Ishikawa (cell line): ENCODE data around the gene COL23A1.

Source experiments
- CEBPB ChIP-seq: IDR thresholded peaks from 2 replicates; pipeline ENCODE4 v1.6.1; 2012
- CREB1 ChIP-seq: IDR thresholded peaks from 2 replicates; pipeline ENCODE4 v1.6.1; 2012; ENCODE audit warnings: low read depth
- EP300 ChIP-seq: IDR thresholded peaks from 2 replicates; pipeline ENCODE4 v1.6.1; 2012; ENCODE audit warnings: borderline replicate concordance
- RAD21 ChIP-seq: IDR thresholded peaks from 2 replicates; pipeline ENCODE4 v1.6.1; 2012; ENCODE audit warnings: low read depth
- TAF1 ChIP-seq: IDR thresholded peaks from 2 replicates; pipeline ENCODE4 v1.6.1; 2012; ENCODE audit warnings: low read depth, mild to moderate bottlenecking
- TCF12 ChIP-seq: IDR thresholded peaks from 2 replicates; pipeline ENCODE4 v1.6.1; 2012; ENCODE audit warnings: low read depth
- TEAD4 ChIP-seq: IDR thresholded peaks from 2 replicates; pipeline ENCODE4 v1.6.1; 2012
- YY1 ChIP-seq: IDR thresholded peaks from 2 replicates; pipeline ENCODE4 v1.6.1; 2012; ENCODE audit warnings: low read depth
- ZBTB7A ChIP-seq: IDR thresholded peaks from 2 replicates; pipeline ENCODE4 v1.6.1; 2012; ENCODE audit warnings: low read depth
- TF ChIP-seq, protein P1 (sequence below): IDR thresholded peaks from 2 replicates; pipeline ENCODE4 v1.6.1; 2012
- TF ChIP-seq, protein P2 (sequence below): IDR thresholded peaks from 2 replicates; pipeline ENCODE4 v1.6.1; 2012
- TF ChIP-seq, protein P3 (sequence below): IDR thresholded peaks from 2 replicates; pipeline ENCODE4 v1.6.1; 2012; ENCODE audit warnings: low read depth, mild to moderate bottlenecking

DNA sequence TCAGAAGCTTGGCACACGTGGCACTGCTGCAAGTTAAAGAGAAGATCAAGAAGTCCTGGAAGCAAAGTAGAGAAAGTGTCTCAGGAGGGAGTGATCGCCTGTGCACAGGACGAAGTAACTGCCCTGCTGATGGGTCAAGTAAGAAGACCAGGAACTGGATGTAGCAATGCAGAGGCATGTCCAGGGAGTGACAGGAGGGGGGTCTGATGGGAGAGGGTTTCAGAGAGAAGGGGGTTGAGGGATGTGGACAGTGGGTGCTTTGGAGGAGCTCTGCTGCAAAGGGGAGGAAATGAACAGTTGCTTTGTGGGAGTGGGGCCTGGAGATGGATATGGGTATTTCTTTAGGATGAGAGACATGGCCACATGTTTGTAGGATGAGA lies 297.4 kb downstream of the COL23A1 start:
- TF ChIP-seq, protein P1, sequence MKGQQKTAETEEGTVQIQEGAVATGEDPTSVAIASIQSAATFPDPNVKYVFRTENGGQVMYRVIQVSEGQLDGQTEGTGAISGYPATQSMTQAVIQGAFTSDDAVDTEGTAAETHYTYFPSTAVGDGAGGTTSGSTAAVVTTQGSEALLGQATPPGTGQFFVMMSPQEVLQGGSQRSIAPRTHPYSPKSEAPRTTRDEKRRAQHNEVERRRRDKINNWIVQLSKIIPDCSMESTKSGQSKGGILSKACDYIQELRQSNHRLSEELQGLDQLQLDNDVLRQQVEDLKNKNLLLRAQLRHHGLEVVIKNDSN: no peak
- TF ChIP-seq, protein P2, sequence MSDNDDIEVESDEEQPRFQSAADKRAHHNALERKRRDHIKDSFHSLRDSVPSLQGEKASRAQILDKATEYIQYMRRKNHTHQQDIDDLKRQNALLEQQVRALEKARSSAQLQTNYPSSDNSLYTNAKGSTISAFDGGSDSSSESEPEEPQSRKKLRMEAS: no peak
- no peak for TF ChIP-seq TEAD4
- no peak for TF ChIP-seq RAD21
- TF ChIP-seq, protein P3, sequence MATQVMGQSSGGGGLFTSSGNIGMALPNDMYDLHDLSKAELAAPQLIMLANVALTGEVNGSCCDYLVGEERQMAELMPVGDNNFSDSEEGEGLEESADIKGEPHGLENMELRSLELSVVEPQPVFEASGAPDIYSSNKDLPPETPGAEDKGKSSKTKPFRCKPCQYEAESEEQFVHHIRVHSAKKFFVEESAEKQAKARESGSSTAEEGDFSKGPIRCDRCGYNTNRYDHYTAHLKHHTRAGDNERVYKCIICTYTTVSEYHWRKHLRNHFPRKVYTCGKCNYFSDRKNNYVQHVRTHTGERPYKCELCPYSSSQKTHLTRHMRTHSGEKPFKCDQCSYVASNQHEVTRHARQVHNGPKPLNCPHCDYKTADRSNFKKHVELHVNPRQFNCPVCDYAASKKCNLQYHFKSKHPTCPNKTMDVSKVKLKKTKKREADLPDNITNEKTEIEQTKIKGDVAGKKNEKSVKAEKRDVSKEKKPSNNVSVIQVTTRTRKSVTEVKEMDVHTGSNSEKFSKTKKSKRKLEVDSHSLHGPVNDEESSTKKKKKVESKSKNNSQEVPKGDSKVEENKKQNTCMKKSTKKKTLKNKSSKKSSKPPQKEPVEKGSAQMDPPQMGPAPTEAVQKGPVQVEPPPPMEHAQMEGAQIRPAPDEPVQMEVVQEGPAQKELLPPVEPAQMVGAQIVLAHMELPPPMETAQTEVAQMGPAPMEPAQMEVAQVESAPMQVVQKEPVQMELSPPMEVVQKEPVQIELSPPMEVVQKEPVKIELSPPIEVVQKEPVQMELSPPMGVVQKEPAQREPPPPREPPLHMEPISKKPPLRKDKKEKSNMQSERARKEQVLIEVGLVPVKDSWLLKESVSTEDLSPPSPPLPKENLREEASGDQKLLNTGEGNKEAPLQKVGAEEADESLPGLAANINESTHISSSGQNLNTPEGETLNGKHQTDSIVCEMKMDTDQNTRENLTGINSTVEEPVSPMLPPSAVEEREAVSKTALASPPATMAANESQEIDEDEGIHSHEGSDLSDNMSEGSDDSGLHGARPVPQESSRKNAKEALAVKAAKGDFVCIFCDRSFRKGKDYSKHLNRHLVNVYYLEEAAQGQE: no peak
- no peak for TF ChIP-seq ZBTB7A
- TF ChIP-seq CEBPB: no peak
- no peak for TF ChIP-seq EP300
- TF ChIP-seq TCF12: no peak
- no peak for TF ChIP-seq TAF1
- TF ChIP-seq YY1: no peak
- TF ChIP-seq CREB1: no peak
